Measurements from ENCODE around the gene CEP164.

Gene CEP164

GRCh38 chr11:117327567-117328374, at the start of gene CEP164:
TSS of gene CEP164 (plus strand) at chr11:117327854. CDS start at chr11:117338587, 10,733 bp downstream.
- peak; percentile 73 to 87 (median 83) for DNase-seq (ENCODE audit: low read depth in 2 of 3, low spot score in 2 of 3)

GRCh38 chr11:117278347-117278746, 49.3 kb upstream of the CEP164 start:
- DNase-seq (ENCODE audit: low read depth in 2 of 3, low spot score in 2 of 3) = no peak

- DNase-seq (ENCODE audit: low read depth in 2 of 3, low spot score in 2 of 3) = no peak
Observed at GRCh38 chr11:117279711-117280376, 47.8 kb upstream of the CEP164 start.

- no peak for DNase-seq (ENCODE audit: low read depth in 2 of 3, low spot score in 2 of 3)
Observed at GRCh38 chr11:117281159-117281558, 46.5 kb upstream of the CEP164 start.

DNA sequence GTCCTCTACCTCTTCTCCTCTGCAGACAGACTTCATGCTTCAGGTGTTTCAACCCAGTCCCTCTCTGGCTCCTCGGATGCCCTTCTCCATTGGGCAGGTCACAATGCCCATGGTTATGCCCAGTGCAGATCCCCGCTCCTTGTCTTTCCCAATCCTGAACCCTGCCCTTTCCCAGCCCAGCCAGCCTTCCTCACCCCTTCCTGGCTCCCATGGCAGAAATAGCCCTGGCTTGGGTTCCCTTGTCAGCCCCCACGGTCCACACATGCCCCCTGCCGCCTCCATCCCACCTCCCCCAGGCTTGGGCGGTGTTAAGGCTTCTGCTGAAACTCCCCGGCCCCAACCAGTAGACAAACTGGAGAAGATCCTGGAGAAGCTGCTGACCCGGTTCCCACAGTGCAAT, 45.8 kb upstream of the CEP164 start:
- no peak for DNase-seq (ENCODE audit: low read depth in 2 of 3, low spot score in 2 of 3)

- DNase-seq (ENCODE audit: low read depth in 2 of 3, low spot score in 2 of 3) = no peak
Observed at GRCh38 chr11:117282956-117283355, 44.7 kb upstream of the CEP164 start.

GRCh38 chr11:117284053-117284452, 43.6 kb upstream of the CEP164 start:
- no peak for DNase-seq (ENCODE audit: low read depth in 2 of 3, low spot score in 2 of 3)

DNA sequence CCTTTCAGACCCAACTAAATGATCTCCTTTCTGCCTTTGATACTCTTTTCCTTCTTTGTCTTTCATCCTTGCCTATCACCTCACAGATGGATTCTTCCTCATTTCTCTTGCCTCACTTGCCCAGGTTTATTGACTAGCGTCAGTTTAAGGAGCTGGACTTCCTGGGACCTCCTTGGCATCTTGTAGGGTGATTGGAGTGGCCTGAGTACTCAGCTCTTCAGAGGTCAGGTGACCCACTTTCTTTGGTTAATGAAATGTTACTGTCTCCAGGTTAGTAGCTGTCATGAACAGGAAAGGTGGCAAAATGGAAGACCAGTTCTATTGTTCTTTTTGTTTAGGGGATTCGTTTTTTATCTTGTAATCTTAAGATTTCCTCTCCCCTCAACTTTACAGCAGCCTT, 41.1 kb upstream of the CEP164 start:
- no peak for DNase-seq (ENCODE audit: low read depth in 2 of 3, low spot score in 2 of 3)

DNA sequence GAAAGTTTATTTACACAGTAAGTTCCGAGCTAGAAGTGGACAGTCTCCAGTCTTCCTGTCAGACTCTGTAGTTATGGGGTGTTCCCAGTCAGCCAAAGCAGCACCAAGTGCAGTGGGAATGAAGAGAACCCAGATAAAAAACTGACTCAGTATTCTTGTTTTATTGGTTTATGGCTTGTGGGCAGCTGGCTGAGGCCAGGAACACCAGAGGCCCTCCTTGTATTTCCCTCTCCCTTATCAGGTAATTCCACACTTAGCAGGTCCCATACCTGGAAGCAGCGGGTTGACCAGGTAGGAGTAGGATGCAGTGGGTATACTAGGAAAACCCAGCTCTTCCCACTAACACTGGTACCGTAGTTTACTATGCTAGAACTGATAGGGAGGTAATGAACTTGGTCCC, 40.0 kb upstream of the CEP164 start:
- no peak for DNase-seq (ENCODE audit: low read depth in 2 of 3, low spot score in 2 of 3)

GRCh38 chr11:117289795-117290194, 37.9 kb upstream of the CEP164 start:
- DNase-seq (ENCODE audit: low read depth in 2 of 3, low spot score in 2 of 3) = no peak

DNA sequence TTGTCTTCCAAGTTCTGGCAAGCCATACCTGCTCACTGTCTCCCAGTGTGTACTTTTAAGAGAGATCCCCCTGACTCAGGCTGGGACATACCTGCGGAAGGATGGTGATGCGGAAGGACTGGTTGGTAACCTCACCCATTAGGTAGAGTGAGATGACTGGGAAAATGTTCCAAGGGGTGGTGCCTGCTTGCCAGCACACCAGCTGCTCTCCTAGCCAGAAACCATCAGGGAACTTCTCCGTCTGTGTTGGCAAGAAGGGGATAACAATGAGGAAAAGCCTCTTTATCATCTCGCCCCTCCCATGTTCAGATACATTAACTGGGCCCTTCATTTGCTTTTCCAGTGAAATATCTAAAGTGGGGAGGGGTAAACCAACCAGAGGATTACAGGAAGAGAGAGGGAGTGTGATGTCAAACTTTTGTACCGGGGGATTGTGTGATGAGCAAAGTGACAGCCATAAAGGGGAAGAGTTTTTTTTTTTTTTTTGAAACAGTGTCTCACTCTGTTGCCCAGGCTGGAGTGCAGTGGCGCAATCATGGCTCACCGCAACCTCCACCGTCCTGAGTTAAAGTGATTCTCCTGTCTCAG, 36.8 kb upstream of the CEP164 start, which contains the start of gene BACE1-AS:
Gene BACE1-AS, plus strand, starts transcription at position 538 of the 588 bp plus-strand sequence.
- no peak for DNase-seq (ENCODE audit: low read depth in 2 of 3, low spot score in 2 of 3)

GRCh38 chr11:117292616-117293015, 35.0 kb upstream of the CEP164 start:
- no peak for DNase-seq (ENCODE audit: low read depth in 2 of 3, low spot score in 2 of 3)

- no peak for DNase-seq (ENCODE audit: low read depth in 2 of 3, low spot score in 2 of 3)
Observed at GRCh38 chr11:117295438-117296137, 32.1 kb upstream of the CEP164 start.

DNA sequence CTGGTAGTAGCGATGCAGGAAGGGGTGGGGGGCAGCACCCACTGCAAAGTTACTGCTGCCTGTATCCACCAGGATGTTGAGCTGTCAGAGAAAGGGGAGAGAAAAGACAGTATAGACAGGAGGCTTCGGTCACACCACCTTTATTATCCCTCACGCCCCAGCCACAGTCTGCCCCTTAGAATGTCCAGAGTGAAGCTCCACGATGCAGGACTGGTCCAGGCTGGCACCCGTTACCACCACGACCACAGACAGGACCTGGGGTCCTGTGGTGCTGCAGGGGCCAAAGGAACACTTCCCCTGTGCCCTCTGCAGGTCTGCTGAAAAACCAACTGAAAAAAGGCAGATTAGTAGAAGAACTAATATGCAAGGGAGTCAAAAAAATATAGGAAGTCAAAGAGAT, 30.8 kb upstream of the CEP164 start:
- DNase-seq (ENCODE audit: low read depth in 2 of 3, low spot score in 2 of 3) = no peak

DNA sequence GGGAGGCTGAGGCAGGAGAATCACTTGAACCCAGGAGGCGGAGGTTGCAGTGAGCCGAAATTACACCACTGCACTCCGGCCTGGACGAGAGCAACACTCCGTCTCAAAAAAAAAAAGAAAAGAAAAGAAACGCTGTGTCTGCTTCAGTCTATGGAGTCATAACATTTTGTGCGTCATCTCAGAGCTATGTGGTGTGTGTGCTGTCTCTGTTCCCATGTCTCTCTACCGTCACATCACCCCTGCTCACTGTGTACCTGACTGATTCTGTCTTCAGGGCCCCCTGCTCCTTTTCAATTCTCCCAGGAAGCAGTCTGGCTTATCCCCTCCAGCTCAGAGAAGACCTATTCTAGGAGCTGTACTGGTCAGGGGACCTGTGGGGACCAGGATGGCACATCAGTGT, 29.5 kb upstream of the CEP164 start:
- DNase-seq (ENCODE audit: low read depth in 2 of 3, low spot score in 2 of 3) = no peak

- no peak for DNase-seq (ENCODE audit: low read depth in 2 of 3, low spot score in 2 of 3)
Observed at GRCh38 chr11:117299351-117300282, 28.0 kb upstream of the CEP164 start.

DNA sequence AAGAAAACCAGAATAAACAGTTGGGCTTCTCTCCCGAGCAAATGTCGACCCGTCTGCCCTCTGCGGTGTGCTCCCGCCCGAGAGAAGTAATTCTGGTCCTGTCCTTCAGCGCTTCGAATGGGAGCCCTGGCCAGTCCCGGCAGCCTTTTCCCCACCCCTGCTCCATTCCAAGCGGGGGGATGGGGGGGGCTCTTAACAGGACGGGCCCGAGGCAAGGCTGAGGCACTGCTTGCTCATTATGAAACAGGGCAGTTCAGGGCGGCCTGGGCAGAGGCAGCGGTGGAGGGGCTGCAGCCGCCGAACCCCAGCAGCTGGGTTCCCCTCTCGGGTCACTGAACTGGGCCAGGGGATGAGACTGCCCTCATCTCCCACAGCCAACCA, 27.4 kb upstream of the CEP164 start:
- DNase-seq (ENCODE audit: low read depth in 2 of 3, low spot score in 2 of 3) = no peak

GRCh38 chr11:117300773-117301172, 26.9 kb upstream of the CEP164 start:
- DNase-seq (ENCODE audit: low read depth in 2 of 3, low spot score in 2 of 3) = no peak

GRCh38 chr11:117302228-117302627, 25.4 kb upstream of the CEP164 start:
- no peak for DNase-seq (ENCODE audit: low read depth in 2 of 3, low spot score in 2 of 3)

DNA sequence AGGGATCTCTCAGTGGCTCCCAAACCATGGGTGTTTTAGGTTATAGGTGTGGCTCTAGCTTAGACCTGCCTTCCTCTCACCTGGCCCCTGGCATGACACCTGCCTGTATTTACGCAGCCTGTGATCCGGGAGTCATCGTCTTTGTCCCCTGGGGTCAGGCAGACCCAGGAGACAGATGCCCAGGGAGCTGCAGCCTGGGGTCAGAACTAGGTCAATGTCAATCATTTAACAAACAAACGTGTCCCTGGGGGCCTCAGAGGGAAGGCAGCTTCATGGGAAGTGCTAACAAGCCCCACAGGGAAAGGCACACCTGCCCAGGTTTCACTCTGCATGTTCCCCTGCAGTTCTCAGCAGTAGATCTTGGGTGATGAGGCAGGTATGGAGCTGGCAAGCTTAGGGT, 24.6 kb upstream of the CEP164 start:
- DNase-seq (ENCODE audit: low read depth in 2 of 3, low spot score in 2 of 3) = no peak

Data from activated CD8-positive, alpha-beta memory T cell treated with anti-CD3 and anti-CD28 coated beads for 48 hours (primary cell).